Activated CD8-positive, alpha-beta memory T cell treated with anti-CD3 and anti-CD28 coated beads, Interleukin-2, amount 50 U/mL, for 4 hours (primary cell): ENCODE results near the gene MDFIC.
A peak's percentile ranks its signal among the peaks of the same experiment; 100 is the strongest.
"Not testable (repeated sequence)": the region's sequence is repeated elsewhere in the genome, so short reads cannot be mapped to it uniquely, and the experiment has no call there.

Experiments
- DNase-seq: peaks from one replicate; pipeline ENCODE4 v3.0.0-alpha.2; 2020

MDFIC gene

DNA sequence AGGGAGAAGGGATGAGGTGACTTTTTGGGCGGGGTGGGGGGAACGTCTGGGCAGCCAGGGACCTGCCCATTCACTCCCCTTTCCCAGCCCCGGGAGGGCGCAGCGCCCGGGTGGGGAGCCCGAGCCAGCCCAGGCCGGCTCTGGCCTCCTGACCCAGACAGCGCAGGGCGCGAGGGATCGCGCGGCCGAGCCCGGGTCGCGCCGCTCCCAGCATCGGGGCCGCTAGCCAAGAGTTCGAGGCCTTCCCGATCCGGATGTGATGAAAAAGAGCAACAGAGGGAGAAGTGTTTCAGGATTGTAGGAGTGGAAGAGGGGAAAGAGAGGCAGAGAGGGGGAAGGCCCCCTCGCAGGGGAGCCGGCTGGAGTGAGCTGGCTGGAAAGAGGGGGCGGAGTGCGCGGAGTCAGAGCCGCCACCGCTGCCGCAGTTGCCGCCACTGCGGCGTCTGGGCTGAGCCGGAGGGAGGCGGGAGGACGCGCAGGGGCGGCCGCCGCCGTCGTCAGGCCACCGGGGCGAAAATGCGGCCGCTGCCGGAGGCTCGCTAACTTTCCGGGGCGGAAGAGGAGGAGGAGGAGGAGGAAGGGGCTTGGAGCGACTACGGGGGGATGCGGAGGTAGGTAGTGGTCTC lies at the start of gene MDFIC:
Gene MDFIC (plus strand): TSS at position 69 of the 626 bp plus-strand sequence. CDS start 940 bp downstream, outside the sequence.
- DNase-seq = peak; percentile 66

GRCh38 chr7:114874170-114874569 lies 47.7 kb upstream of the MDFIC start:
- DNase-seq = no peak

DNA sequence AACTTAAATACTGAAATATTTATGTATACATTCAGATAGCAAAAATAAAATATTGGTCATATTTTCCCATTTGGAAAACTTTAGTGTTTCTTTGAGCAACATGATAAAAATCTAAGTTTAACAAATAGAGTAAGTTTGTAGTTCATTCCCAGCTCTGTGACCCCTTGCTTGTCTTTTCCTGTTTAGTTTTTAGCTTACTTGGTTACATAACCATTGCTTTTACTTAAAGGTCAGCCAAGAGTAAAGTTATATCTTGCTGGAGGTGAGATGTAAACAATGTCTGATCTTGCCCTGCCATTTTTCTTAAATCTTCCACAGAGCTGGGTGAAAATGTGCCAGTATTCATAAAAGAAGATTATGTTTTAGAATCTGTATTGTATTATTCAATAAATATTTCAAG lies 46.7 kb upstream of the MDFIC start:
- no peak for DNase-seq

- no peak for DNase-seq
Observed at GRCh38 chr7:114879554-114879953, 42.3 kb upstream of the MDFIC start.

DNA sequence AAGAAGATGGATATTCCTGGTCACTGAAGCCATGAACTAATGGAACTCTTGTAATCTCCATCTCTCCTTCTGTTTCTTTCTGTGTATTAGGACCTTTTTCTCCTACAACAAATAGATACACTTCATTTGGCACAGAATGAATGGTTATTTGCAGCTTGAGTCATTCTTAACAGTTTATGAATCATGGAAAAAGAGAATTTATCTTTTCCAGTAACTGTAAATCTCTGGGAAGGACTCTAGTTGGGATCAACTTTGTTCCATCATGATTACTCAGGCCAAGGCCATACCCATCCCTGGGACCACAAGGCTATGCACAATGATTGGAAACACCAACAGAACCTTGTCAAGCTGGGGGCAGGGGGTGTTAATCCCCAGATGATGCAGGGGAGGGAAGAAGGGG lies 36.1 kb upstream of the MDFIC start:
- DNase-seq = no peak

DNA sequence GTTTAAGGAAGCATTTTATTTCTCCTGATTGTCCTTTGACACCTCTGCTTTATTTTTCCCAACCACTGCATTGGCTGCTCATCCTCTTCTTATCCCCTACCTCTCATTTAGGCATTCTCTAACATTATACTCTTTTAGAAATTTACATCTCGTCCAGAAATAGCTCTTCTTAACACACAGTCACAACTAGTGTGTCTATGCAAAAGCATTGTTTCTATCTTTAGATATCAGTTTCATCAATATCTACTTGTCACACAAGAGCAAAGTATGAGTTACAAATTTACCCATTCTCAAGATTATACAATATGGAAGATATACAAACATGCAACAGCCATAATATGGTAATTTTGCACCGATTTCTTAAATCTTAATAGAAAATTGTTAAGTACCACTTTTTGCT lies 35.7 kb upstream of the MDFIC start:
- no peak for DNase-seq

GRCh38 chr7:114889116-114889515 lies 32.8 kb upstream of the MDFIC start:
- not testable (repeated sequence) for DNase-seq

DNA sequence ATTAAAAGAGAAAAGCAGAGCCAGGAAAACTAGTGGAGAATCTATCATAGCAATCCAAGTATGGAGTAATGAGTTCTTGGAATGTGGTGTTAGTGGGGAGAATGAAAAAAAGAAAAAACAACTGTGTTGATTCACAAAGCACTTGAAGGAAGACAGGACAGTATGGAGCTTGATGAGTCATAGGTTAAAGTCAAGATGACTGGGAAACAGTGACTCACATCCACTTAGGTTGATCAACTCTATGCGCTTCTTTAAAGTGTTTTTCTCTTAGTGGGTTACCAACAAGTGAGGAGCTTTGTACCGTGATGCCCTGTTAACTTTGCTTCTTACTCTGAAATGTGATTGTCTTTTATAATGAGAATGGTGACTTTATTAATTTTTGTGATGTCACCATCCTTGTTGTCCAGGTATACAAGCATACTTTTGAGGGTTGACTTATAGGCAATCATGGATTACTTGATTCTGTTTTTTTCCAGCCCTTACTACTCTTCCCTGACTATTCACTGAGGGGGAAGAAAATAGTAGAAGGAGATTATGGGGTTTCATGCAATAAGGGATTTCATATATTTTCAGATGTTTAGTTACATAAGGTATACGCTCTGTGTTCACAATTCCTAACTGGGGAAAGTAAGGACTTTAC lies 32.1 kb upstream of the MDFIC start:
- DNase-seq = no peak

- no peak for DNase-seq
Observed at GRCh38 chr7:114890561-114890960, 31.3 kb upstream of the MDFIC start.

DNA sequence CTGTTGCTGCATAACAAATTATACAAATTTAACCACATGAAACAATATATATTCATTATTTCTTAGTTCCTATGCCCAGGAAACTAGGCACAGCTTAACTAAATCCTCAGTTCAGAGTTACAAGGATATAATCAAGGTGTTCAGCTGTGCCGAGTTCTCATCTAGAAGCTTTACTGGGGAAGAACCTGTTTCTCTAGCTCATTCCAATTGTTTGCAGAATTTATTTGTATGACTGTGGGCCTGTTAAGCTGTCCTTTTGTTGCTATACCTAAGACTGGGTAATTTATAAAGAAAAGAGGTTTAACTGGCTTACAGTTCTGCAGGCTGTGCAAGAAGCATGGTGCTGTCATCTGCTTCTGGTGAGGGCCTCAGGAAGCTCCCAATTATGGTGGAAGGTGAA lies 21.8 kb upstream of the MDFIC start:
- DNase-seq = no peak

- DNase-seq = no peak
Observed at GRCh38 chr7:114901771-114902170, 20.1 kb upstream of the MDFIC start.

DNA sequence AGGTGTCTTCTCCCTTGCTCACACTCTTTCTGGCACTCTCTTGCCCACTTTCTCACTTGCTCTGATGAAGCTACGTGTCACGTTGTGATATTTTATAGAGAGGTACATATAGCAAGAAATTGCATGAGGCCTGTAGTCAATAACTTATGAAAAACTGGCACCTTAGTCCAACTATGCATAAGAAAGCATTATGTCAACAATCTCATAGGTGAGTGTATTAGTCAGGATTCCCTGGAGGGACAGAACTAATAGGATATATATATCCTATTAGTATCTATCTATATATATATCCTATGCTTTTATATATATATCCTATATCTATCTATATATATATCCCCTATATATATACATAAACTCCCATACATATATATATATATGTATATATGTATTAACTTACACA lies 18.8 kb upstream of the MDFIC start:
- no peak for DNase-seq

DNA sequence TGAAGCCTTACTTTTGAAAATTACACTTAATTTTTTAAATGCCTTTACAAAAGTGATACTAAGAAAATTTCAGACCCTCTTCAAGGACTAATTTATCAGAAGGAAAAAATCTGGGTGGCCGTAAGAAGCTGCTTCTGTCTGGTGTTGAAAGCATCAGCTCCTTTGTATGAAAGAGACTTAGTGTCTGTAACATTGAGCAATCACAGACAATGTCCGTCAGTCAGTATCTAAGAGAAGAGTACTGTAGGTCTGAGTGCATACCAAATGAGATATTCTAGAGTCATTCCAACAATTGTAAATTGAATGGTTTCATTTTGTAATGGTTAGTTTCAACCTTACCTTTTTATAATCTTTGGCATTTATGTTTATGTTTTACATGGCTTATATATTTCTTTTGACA lies 11.1 kb upstream of the MDFIC start:
- DNase-seq = no peak

DNA sequence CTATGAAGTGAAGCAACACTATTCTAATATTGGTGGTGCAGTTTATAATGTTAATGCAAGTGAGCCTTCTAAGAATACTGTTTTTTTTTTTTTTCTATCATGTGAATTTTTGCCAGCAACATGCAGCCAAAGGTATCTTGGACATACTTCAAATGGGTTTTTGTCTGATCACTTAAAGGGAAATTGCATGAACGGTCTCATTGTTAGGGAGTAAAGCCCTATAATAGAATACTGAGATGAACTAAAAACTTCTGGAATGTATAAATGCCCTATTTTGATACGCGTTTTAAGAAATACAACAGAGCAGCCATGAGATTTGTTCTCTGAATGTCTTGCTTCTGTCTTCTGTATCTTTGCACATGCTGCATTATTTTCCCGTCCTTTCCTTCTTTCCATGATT lies 10.5 kb upstream of the MDFIC start:
- no peak for DNase-seq

- no peak for DNase-seq
Observed at GRCh38 chr7:114916261-114916892, 5.5 kb upstream of the MDFIC start.

- DNase-seq = no peak
Observed at GRCh38 chr7:114917211-114917839, 4.6 kb upstream of the MDFIC start.

GRCh38 chr7:114919587-114919986 lies 2.3 kb upstream of the MDFIC start:
- no peak for DNase-seq

DNA sequence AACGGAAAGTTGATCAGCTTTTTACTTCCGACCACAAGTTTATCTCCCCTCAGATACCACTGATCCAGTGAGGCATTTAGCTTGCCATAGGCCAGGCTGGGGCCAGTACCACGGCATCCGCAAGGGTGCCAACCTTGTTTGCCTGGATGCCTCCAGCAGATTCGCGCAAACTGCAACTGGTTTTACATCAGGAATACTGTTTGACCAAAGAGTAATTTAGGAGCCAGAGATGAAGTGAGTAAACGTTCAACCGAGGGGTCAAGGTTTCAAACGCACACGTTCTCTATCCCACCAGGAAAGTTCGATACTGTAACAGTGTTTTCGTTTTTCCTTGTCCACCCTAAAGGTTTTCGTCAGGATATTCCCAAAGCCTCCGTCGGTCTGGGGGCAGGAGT lies 266 bp upstream of the MDFIC start:
- peak; percentile 27 for DNase-seq

- peak; percentile 48 for DNase-seq
Observed at GRCh38 chr7:114922652-114923402, 933 bp downstream of the MDFIC start.

- no peak for DNase-seq
Observed at GRCh38 chr7:114923403-114923713, 1.5 kb downstream of the MDFIC start.

- DNase-seq = no peak
Observed at GRCh38 chr7:114924038-114924712, 2.3 kb downstream of the MDFIC start.

DNA sequence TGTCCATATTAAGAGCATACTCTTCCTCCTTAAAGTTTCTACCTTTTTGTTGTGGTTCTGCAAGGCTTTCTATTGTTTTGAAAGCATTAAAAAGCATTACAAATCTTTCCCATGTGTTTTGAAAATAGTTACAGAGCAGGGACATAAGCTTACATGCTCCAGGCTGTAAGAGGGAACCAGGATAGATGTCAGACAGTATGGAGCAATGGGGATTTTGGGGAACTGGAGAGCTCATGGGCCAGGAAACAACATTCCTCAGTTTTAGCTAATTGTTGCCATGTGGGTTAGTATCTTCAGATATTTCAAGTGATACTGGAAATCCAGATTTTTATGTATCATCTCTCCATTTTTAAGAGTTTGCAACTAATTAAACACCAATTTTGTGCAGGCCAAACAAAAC lies 3.5 kb downstream of the MDFIC start:
- no peak for DNase-seq

DNA sequence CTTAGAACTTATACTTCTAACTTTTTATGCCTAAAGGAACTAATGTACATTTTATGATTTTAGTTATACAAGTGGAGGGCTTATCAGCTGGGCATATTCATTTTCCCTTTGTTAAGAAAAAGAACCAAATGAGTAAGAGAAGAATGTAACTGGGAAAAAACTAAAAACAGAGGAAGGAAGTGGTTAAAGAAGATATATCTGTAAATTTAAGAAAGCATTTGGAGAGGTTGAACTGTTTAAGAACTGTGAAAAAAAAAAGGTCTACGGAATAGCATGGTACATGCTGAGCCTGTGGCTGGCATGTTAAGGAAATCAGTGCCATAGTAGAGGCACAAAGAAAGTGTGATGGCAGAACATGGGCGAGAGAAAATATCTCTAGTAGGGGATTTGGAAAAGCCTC lies 6.2 kb downstream of the MDFIC start:
- DNase-seq = no peak
